H9 (cell line): ENCODE measurements around the gene TRA2B. TPM values are rescaled to one million over a fixed set of nuclear protein-coding genes. Genes with fewer than 3 reads are reported as not detected.

Experiments
- DNase-seq: peaks from one replicate; pipeline ENCODE4 v3.0.0-alpha.2; 2017
- H2AFZ ChIP-seq: one replicate; pipeline ENCODE4 v1.6.1; 2013; ENCODE audit warnings: mild to moderate bottlenecking, low read length, control low read depth, moderate library complexity
- H2AK5ac ChIP-seq: 2 replicates; pipeline ENCODE4 v1.6.1; 2013; ENCODE audit warnings: low read length, control low read depth, mixed read lengths; ENCODE audit not compliant: insufficient read length
- H2BK120ac ChIP-seq: one replicate; pipeline ENCODE4 v1.6.1; 2013; ENCODE audit warnings: low read depth, mild to moderate bottlenecking, low read length, control low read depth, inconsistent platforms; ENCODE audit not compliant: poor library complexity, severe bottlenecking
- H2BK12ac ChIP-seq: 2 replicates; pipeline ENCODE4 v1.6.1; 2013; ENCODE audit warnings: low read length, control low read depth, mixed read lengths, low read depth; ENCODE audit not compliant: insufficient read length
- H2BK15ac ChIP-seq: 2 replicates; pipeline ENCODE4 v1.6.1; 2013; ENCODE audit warnings: low read depth, low read length, control low read depth
- H2BK20ac ChIP-seq: one replicate; pipeline ENCODE4 v1.6.1; 2013; ENCODE audit warnings: low read depth, mild to moderate bottlenecking, low read length, control low read depth, inconsistent platforms; ENCODE audit not compliant: poor library complexity, severe bottlenecking
- H2BK5ac ChIP-seq: 2 replicates; pipeline ENCODE4 v1.6.1; 2013; ENCODE audit warnings: low read length, control low read depth, mixed read lengths; ENCODE audit not compliant: insufficient read length
- H3K14ac ChIP-seq: 2 replicates; pipeline ENCODE4 v1.6.1; 2013; ENCODE audit warnings: low read length, control low read depth; ENCODE audit not compliant: insufficient read depth
- H3K18ac ChIP-seq: 2 replicates; pipeline ENCODE4 v1.6.1; 2013; ENCODE audit warnings: low read depth, mild to moderate bottlenecking, mixed read lengths, low read length, control low read depth; ENCODE audit not compliant: insufficient read length
- H3K23ac ChIP-seq: 2 replicates; pipeline ENCODE4 v1.6.1; 2013; ENCODE audit warnings: low read length, control low read depth, mixed read lengths, low read depth; ENCODE audit not compliant: insufficient read length
- H3K23me2 ChIP-seq: 2 replicates; pipeline ENCODE4 v1.6.1; 2013; ENCODE audit warnings: low read depth, mild to moderate bottlenecking, mixed read lengths, low read length, control low read depth; ENCODE audit not compliant: insufficient read length, poor library complexity, severe bottlenecking
- H3K27ac ChIP-seq: 2 replicates; pipeline ENCODE4 v1.5.1; 2013; ENCODE audit warnings: low read length, control low read depth, mixed read lengths, low read depth; ENCODE audit not compliant: insufficient read length
- H3K27me3 ChIP-seq: 2 replicates; pipeline ENCODE4 v1.6.1; 2013; ENCODE audit warnings: low read length, control low read depth, inconsistent platforms; ENCODE audit not compliant: insufficient read depth
- H3K4ac ChIP-seq: 2 replicates; pipeline ENCODE4 v1.6.1; 2013; ENCODE audit warnings: low read depth, mild to moderate bottlenecking, control low read depth, inconsistent platforms, low read length, moderate library complexity
- H3K4me1 ChIP-seq: 2 replicates; pipeline ENCODE4 v1.6.1; 2013; ENCODE audit warnings: low read length, control low read depth, inconsistent platforms; ENCODE audit not compliant: insufficient read depth
- H3K4me2 ChIP-seq: 2 replicates; pipeline ENCODE4 v1.6.1; 2013; ENCODE audit warnings: low read length, control low read depth, mixed read lengths; ENCODE audit not compliant: insufficient read length, insufficient read depth
- H3K56ac ChIP-seq: 2 replicates; pipeline ENCODE4 v1.6.1; 2013; ENCODE audit warnings: low read depth, mild to moderate bottlenecking, mixed read lengths, low read length, control low read depth; ENCODE audit not compliant: insufficient read length
- H3K79me1 ChIP-seq: 2 replicates; pipeline ENCODE4 v1.6.1; 2013; ENCODE audit warnings: low read depth, mild to moderate bottlenecking, moderate library complexity, low read length, control low read depth, inconsistent platforms; ENCODE audit not compliant: insufficient read depth, poor library complexity, severe bottlenecking
- H3K79me2 ChIP-seq: 2 replicates; pipeline ENCODE4 v1.6.1; 2013; ENCODE audit warnings: low read length, control low read depth, inconsistent platforms; ENCODE audit not compliant: insufficient read depth
- H3K9ac ChIP-seq: 2 replicates; pipeline ENCODE4 v1.6.1; 2013; ENCODE audit warnings: low read length, control low read depth, mixed read lengths; ENCODE audit not compliant: insufficient read length; ENCODE audit errors: extremely low read depth
- H3K9me3 ChIP-seq: one replicate; pipeline ENCODE4 v1.6.1; 2013; ENCODE audit warnings: low read depth, low read length, inconsistent platforms; ENCODE audit not compliant: control insufficient read depth
- H3T11ph ChIP-seq: one replicate; pipeline ENCODE4 v1.6.1; 2013; ENCODE audit warnings: mild to moderate bottlenecking, low read length, control low read depth, inconsistent platforms
- H4K20me1 ChIP-seq: one replicate; pipeline ENCODE4 v1.6.1; 2013; ENCODE audit not compliant: control insufficient read depth, insufficient read length, insufficient read depth
- H4K5ac ChIP-seq: 2 replicates; pipeline ENCODE4 v1.6.1; 2013; ENCODE audit warnings: low read depth, mild to moderate bottlenecking, mixed read lengths, low read length, control low read depth; ENCODE audit not compliant: insufficient read length
- H4K8ac ChIP-seq: replicated peaks from 2 replicates; pipeline ENCODE4 v1.6.1; 2013; ENCODE audit warnings: low read length, control low read depth, mixed read lengths, low read depth; ENCODE audit not compliant: insufficient read length
- H4K91ac ChIP-seq: 2 replicates; pipeline ENCODE4 v1.6.1; 2013; ENCODE audit warnings: low read depth, mild to moderate bottlenecking, moderate library complexity, mixed read lengths, low read length, control low read depth; ENCODE audit not compliant: insufficient read length
- H3K27ac Mint-ChIP-seq, 3 experiments: 2 replicates in 2 of 3; 3 replicates in 1 of 3; pipeline ENCODE4 v1.8.0; 2020 to 2021; ENCODE audit warnings: mixed read lengths in 3 of 3, mild to moderate bottlenecking in 1 of 3, moderate library complexity in 1 of 3
- H3K27me3 Mint-ChIP-seq: 2 replicates; pipeline ENCODE4 v1.8.0; 2021; ENCODE audit warnings: low read depth, mild to moderate bottlenecking, moderate library complexity, mixed read lengths
- H3K36me3 Mint-ChIP-seq, 3 experiments: 2 replicates in 2 of 3; 3 replicates in 1 of 3; pipeline ENCODE4 v1.8.0; 2020 to 2021; ENCODE audit warnings: low read depth in 3 of 3, mixed read lengths in 3 of 3; ENCODE audit not compliant: insufficient read depth in 1 of 3
- H3K4me1 Mint-ChIP-seq, 2 experiments: 2 replicates each; pipeline ENCODE4 v1.8.0; 2020; ENCODE audit warnings: mixed read lengths in 2 of 2
- H3K4me3 Mint-ChIP-seq, 2 experiments: 2 replicates in 1 of 2; 3 replicates in 1 of 2; pipeline ENCODE4 v1.8.0; 2020 to 2021; ENCODE audit warnings: mild to moderate bottlenecking in 2 of 2, mixed read lengths in 2 of 2, moderate library complexity in 1 of 2
- H3K9me3 Mint-ChIP-seq, 2 experiments: 2 replicates in 1 of 2; 3 replicates in 1 of 2; pipeline ENCODE4 v1.8.0; 2020; ENCODE audit warnings: mild to moderate bottlenecking in 2 of 2, mixed read lengths in 2 of 2, moderate library complexity in 1 of 2
- WGBS: extraction: QIAGEN DNeasy Blood & Tissue Kit; methylation state at CpG from one replicate; pipeline ENCODE4 v1.1.7; 2013; ENCODE audit warnings: missing lambda C conversion rate, low lambda C conversion rate, mixed read lengths; ENCODE audit not compliant: insufficient read length; ENCODE audit errors: extremely low coverage; 5-methylcytosine and 5-hydroxymethylcytosine counted together
- total RNA-seq: library from RNA; stranded (reverse); gene quantifications from 2 replicates; pipeline ENCODE4 v1.2.1, GENCODE V29; 2021
- TF ChIP-seq, protein P1 (sequence below): fragments of 200-600 bp; sonication (generic); conservative IDR thresholded peaks from 3 replicates; pipeline ENCODE4 v1.8.0; 2021; ENCODE audit warnings: antibody characterized with exemption, mild to moderate bottlenecking

Gene TRA2B
- total RNA-seq, 1 experiment from 2014 or later: 344 TPM

DNA sequence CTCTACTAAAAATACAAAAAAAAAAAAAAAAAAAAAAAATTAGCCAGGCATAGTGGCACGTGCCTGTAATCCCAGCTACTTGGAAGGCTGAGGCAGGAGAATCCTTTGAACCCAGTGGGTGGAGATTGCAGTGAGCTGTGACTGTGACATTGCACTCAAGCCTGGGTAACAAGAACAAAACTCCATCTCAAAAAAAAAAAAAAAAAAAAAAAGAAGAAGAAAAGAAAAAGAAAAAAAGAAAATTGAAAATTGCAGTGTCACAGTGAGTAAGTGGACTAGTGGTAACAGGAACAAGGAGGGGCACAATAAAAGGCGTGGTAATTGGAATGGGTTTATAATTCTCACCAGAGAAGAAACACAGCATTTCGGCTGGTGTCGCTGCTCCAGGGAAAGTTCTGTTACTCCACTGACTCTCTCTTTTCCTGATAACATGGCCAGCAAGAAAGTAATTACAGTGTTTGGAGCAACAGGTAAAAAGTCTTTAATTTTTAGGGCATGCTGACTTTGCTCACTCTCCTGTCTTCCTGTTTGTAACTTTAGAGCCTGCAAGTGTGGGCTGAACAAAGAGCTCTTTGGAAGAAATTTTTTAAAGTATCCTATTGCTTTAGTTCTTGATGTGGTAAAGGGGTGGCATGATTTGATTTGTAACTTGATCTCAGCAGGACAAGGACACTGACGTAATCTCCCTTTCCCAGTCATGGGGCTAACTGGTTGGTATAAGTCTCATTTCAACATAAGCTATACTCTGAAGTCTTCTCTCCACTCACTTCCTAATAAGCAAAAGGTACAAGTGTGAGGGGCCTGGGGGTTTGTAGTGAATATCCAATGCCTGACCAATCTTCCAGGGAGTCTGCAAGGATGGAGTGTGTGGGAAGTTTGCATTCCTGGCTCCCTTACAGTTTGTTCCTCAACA is 22.1 kb upstream of the TRA2B start:
- no peaks in the 10 kb centered on the region for H3K79me1 ChIP-seq
- Mint-ChIP-seq H3K36me3 (no peaks in the 10 kb centered on the region), H3K4me1 (no peaks in the 10 kb centered on the region; a peak in 1 of 4 replicates)

More for the DNA sequence above, 22.1 kb upstream of the TRA2B start:
- no peak overlapping the region for H4K5ac ChIP-seq
- WGBS: no CpG with 5 or more reads among the region's 5 CpGs
- H3K9me3 Mint-ChIP-seq: no peaks in the 10 kb centered on the region
- no peaks in the 10 kb centered on the region for H3K9me3 ChIP-seq
- no peak overlapping the region for H2BK120ac ChIP-seq
- H3K4me3 Mint-ChIP-seq: no peak overlapping the region
- H3K4me2 ChIP-seq: no peak overlapping the region
- no peak overlapping the region for H4K8ac ChIP-seq
- H3T11ph ChIP-seq: no peak overlapping the region
- no peaks in the 10 kb centered on the region for H3K27me3 ChIP-seq
- H3K18ac ChIP-seq: no peak overlapping the region
- H3K56ac ChIP-seq: no peak overlapping the region
- H3K9ac ChIP-seq: no peak overlapping the region
- no peak overlapping the region for H2AK5ac ChIP-seq
- no peaks in the 10 kb centered on the region for H3K23me2 ChIP-seq
- no peak overlapping the region for H2AFZ ChIP-seq
- H3K14ac ChIP-seq: no peak overlapping the region
- no peak overlapping the region for H2BK5ac ChIP-seq
- no peak overlapping the region for H2BK15ac ChIP-seq
- no peak overlapping the region for H3K4ac ChIP-seq
- no peak overlapping the region for H4K91ac ChIP-seq
- H3K4me1 ChIP-seq: no peaks in the 10 kb centered on the region; the same call in 1 of the 2 replicates
- no peak overlapping the region for H3K27ac ChIP-seq
- H3K79me2 ChIP-seq: no peaks in the 10 kb centered on the region
- H3K27ac Mint-ChIP-seq: no peak overlapping the region
- H2BK20ac ChIP-seq: no peak overlapping the region
- H4K20me1 ChIP-seq: no peaks in the 10 kb centered on the region
- peaks cover 6% of the 10 kb centered on the region; the same call in 1 of the 2 replicates for H3K27me3 Mint-ChIP-seq
- DNase-seq: no peak
- H2BK12ac ChIP-seq: no peak overlapping the region
- no peak overlapping the region for H3K23ac ChIP-seq
- TF ChIP-seq, protein P1, sequence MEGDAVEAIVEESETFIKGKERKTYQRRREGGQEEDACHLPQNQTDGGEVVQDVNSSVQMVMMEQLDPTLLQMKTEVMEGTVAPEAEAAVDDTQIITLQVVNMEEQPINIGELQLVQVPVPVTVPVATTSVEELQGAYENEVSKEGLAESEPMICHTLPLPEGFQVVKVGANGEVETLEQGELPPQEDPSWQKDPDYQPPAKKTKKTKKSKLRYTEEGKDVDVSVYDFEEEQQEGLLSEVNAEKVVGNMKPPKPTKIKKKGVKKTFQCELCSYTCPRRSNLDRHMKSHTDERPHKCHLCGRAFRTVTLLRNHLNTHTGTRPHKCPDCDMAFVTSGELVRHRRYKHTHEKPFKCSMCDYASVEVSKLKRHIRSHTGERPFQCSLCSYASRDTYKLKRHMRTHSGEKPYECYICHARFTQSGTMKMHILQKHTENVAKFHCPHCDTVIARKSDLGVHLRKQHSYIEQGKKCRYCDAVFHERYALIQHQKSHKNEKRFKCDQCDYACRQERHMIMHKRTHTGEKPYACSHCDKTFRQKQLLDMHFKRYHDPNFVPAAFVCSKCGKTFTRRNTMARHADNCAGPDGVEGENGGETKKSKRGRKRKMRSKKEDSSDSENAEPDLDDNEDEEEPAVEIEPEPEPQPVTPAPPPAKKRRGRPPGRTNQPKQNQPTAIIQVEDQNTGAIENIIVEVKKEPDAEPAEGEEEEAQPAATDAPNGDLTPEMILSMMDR: no peak
